Osteoblast (primary cell): ENCODE data around the gene FRMPD3. TPM values are rescaled to one million over a fixed set of nuclear protein-coding genes. Genes with fewer than 3 reads are reported as not detected.

ENCODE experiments used
- DNase-seq: peaks from one replicate; pipeline ENCODE4 v3.0.0; 2011; ENCODE audit warnings: low spot score, mixed read lengths; ENCODE audit not compliant: insufficient read length; ENCODE audit errors: missing footprints
- H2AFZ ChIP-seq: 2 replicates; pipeline ENCODE4 v1.6.0; 2011; ENCODE audit warnings: mild to moderate bottlenecking, low read length
- H3K27ac ChIP-seq: 2 replicates; pipeline ENCODE4 v1.5.1; 2011; ENCODE audit warnings: mild to moderate bottlenecking, low read depth, low read length, moderate library complexity
- H3K27me3 ChIP-seq: 2 replicates; pipeline ENCODE4 v1.6.0; 2012; ENCODE audit warnings: mild to moderate bottlenecking, control low read depth, inconsistent platforms, low read length, moderate library complexity; ENCODE audit not compliant: insufficient read depth
- H3K36me3 ChIP-seq: 2 replicates; pipeline ENCODE4 v1.5.1; 2011; ENCODE audit warnings: mild to moderate bottlenecking, low read length, control low read depth, moderate library complexity; ENCODE audit not compliant: insufficient read depth
- H3K4me1 ChIP-seq: 2 replicates; pipeline ENCODE4 v1.5.1; 2011; ENCODE audit warnings: mild to moderate bottlenecking, low read length, control low read depth, moderate library complexity; ENCODE audit not compliant: insufficient read depth
- H3K4me2 ChIP-seq: 2 replicates; pipeline ENCODE4 v1.6.0; 2011; ENCODE audit warnings: mild to moderate bottlenecking, low read length; ENCODE audit not compliant: insufficient read depth
- H3K4me3 ChIP-seq: fragments of 200-600 bp; sonication (generic); 3 replicates; pipeline ENCODE4 v1.5.1; 2012; ENCODE audit warnings: mild to moderate bottlenecking, low read length, inconsistent platforms; ENCODE audit not compliant: insufficient read depth
- H3K79me2 ChIP-seq: 2 replicates; pipeline ENCODE4 v1.6.0; 2012; ENCODE audit warnings: mild to moderate bottlenecking, low read length, control low read depth, inconsistent platforms; ENCODE audit not compliant: insufficient read depth
- H3K9me3 ChIP-seq: 2 replicates; pipeline ENCODE4 v1.5.1; 2011; ENCODE audit warnings: low read depth, low read length, control low read depth
- H4K20me1 ChIP-seq: 2 replicates; pipeline ENCODE4 v1.6.0; 2012; ENCODE audit warnings: mild to moderate bottlenecking, low read length, control low read depth; ENCODE audit not compliant: insufficient read depth
- CTCF ChIP-seq: IDR thresholded peaks from 2 replicates; pipeline ENCODE4 v1.5.1; 2011; ENCODE audit warnings: mild to moderate bottlenecking, low read depth, low read length, moderate library complexity; ENCODE audit errors: extremely low read depth
- total RNA-seq: library from RNA; depleted of rRNA; stranded (reverse); fragments of >200 nt; gene quantifications from 2 replicates; pipeline ENCODE4 v1.2.3, GENCODE V29; 2012

FRMPD3 gene
- total RNA-seq, 1 donor, result under 0.01 TPM

DNA sequence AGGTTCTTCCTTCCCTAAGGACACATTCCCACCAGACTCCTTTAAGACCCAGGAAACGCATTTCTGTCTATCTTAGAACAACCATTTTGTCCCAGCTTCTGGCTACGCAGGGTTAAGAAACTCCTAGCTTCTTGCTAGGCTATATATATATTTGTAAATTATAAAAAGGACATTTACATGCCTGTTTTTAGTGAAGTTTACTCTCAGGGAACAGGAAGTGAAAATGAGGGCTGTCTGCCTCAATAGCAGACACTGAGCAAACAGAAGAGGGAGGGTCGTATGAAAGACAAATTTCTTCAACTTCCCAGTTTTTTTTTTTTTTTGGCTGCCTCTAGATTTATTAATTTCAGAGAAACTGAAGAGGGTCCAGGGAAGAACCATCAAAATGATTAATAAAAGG, 9.3 kb upstream of the FRMPD3 start:
- Histone ChIP-seq H3K27me3 (peaks cover 33% of the 10 kb centered on the region), H3K4me3 (no peak overlapping the region), H3K4me1 (no peaks in the 10 kb centered on the region), H3K4me2 (no peak overlapping the region), H2AFZ (no peak overlapping the region), H3K79me2 (no peaks in the 10 kb centered on the region), H4K20me1 (no peaks in the 10 kb centered on the region), H3K36me3 (no peaks in the 10 kb centered on the region), H3K27ac (no peak overlapping the region), H3K9me3 (no peaks in the 10 kb centered on the region)
- DNase-seq, result no peak
- TF ChIP-seq CTCF, result no peak

DNA sequence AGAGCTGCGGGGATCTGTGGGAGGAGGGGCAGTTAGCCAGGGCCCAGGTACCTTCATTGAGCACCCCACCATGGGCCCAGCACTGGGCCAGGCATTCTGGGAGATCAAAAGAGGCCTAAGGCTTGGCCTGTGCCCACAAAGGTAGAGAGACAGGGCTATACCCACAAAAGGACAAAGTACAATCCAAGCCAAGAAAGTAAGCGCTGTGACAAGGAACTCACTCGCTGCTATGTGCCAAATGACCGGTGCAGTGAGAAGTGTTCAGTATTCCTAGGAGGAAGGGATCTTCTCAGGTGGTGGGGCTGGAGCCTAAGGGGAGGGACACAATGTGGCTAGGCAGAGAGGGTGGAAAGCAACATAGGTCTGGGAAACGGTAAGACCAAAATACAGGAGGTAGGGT, 8.8 kb upstream of the FRMPD3 start:
- Histone ChIP-seq H3K4me1 (no peaks in the 10 kb centered on the region), H3K4me3 (no peak overlapping the region), H3K27me3 (peaks cover 37% of the 10 kb centered on the region), H3K36me3 (no peaks in the 10 kb centered on the region), H2AFZ (no peak overlapping the region), H3K27ac (no peak overlapping the region), H4K20me1 (no peaks in the 10 kb centered on the region), H3K9me3 (no peaks in the 10 kb centered on the region), H3K4me2 (no peak overlapping the region), H3K79me2 (no peaks in the 10 kb centered on the region)
- no peak for DNase-seq
- TF ChIP-seq CTCF, result no peak

DNA sequence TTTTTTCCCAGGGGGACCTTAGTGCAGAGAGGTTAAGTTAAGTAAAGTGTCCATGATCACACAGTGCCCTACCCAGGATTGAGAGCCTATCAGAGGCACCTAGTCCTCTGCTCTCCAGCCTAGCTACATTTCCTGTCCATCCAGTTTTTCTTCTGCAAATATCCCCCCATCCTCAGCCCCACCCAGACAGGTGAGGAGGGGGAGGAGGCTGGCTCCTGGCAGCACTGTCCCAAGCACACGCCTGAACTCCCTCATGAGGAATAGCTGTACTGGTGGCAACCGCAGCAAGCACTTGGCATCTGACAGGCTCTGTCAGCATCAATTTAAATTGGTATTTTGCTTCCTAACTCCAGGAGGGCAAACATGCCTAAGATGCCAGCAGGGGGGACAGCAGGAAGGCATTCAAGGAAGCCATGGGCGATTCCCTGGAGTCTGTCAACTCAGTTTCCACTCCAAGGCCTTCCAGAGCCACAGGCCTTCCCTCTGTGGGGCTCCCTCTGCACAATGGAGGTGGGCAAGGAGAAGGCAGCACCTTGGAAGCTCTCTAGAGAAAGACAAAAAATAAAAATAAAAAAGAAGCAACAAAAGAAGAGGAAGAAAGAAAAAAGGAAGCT, 6.4 kb upstream of the FRMPD3 start:
- no peak overlapping the region for H2AFZ ChIP-seq
- DNase-seq, result no peak
- no peak overlapping the region for H3K27ac ChIP-seq
- no peaks in the 10 kb centered on the region for H3K4me1 ChIP-seq
- no peak overlapping the region for H3K4me2 ChIP-seq
- H3K4me3 ChIP-seq, result no peak overlapping the region
- H4K20me1 ChIP-seq, result no peaks in the 10 kb centered on the region
- H3K79me2 ChIP-seq, result no peaks in the 10 kb centered on the region
- H3K27me3 ChIP-seq, result peaks cover 45% of the 10 kb centered on the region
- TF ChIP-seq CTCF, result no peak
- H3K36me3 ChIP-seq, result no peaks in the 10 kb centered on the region
- no peaks in the 10 kb centered on the region for H3K9me3 ChIP-seq

DNA sequence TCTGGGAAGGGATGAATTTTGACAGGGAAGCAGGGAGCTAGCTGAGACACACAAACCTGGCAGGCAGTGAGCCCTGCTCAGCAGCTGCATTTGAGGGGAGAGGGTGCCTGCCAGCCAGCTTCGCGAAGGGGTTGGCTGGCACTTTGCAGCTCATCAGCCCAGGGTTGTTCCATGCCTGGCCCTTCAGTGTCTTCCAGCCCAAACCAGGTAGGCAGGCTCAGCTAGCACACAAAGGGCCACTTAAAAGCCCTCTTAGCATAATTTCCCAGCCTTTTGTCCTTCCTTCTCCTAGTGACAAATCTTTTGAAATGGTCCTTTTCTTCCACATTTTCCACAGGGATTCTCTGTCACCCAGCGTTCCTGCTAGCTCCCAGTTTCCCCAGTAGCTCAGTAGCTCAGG, 4.3 kb upstream of the FRMPD3 start:
- Histone ChIP-seq H3K36me3 (no peaks in the 10 kb centered on the region), H4K20me1 (no peaks in the 10 kb centered on the region), H3K79me2 (no peaks in the 10 kb centered on the region), H3K4me1 (no peaks in the 10 kb centered on the region), H3K27me3 (peaks cover 47% of the 10 kb centered on the region), H3K4me2 (no peak overlapping the region), H3K9me3 (no peaks in the 10 kb centered on the region), H2AFZ (no peak overlapping the region), H3K27ac (no peak overlapping the region), H3K4me3 (no peak overlapping the region)
- no peak for DNase-seq
- TF ChIP-seq CTCF, result no peak
